MM.1S (cell line): ENCODE results near the gene GALNT6.

Source experiments
- EZH2 ChIP-seq: fragments of 300-600 bp; sonication (generic); optimal IDR thresholded peaks from 2 replicates; pipeline ENCODE3; 2017; ENCODE audit warnings: low read depth, mild to moderate bottlenecking, antibody characterized with exemption, low read length, mixed read lengths
- EZH2phosphoT487 ChIP-seq: fragments of 300-600 bp; sonication (generic); IDR thresholded peaks from 2 replicates; pipeline ENCODE4 v1.6.1; 2018; ENCODE audit warnings: antibody characterized with exemption, low read length

- TF ChIP-seq EZH2phosphoT487 (no peak), EZH2 (no peak)
Measured at GRCh38 chr12:51321882-51322281, 69.3 kb downstream of the GALNT6 start.
